ENCODE measurements around the gene TGFB1I1.
"Not testable (repeated sequence)": the region's sequence is repeated elsewhere in the genome, so short reads cannot be mapped to it uniquely, and the experiment has no call there.

Gene TGFB1I1

DNA sequence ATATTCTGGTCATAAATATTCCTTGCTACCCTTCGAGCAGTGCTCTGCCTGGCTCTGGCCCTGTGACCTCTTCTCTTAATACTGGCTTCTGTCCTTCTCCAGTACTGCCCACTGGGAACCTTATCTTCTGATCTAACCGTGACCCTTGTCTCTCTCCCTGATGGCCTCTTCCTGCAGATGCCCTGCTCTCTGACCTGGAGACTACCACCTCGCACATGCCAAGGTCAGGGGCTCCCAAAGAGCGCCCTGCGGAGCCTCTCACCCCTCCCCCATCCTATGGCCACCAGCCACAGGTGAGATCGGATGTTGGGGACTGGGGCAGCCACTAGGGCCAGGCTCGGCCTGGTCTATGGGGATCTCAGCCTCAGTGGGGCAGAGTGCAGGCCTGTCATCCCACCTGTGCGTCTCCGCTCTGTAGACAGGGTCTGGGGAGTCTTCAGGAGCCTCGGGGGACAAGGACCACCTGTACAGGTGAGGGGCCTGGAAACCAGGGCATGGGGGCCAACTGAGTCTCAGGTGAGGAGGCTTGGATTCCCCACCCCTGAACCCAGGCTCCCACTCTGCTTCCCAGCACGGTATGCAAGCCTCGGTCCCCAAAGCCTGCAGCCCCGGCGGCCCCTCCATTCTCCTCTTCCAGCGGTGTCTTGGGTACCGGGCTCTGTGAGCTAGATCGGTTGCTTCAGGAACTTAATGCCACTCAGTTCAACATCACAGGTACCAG lies 1.5 kb downstream of the TGFB1I1 start:
- no peak for DNase-seq

- DNase-seq, result no peak
These were observed 2.3 kb downstream of the TGFB1I1 start for GRCh38 chr16:31474173-31474714.

- DNase-seq, result no peak
These were observed 3.1 kb downstream of the TGFB1I1 start for GRCh38 chr16:31474773-31475738.

- DNase-seq, result no peak
These were observed 4.0 kb downstream of the TGFB1I1 start for GRCh38 chr16:31475946-31476302.

DNA sequence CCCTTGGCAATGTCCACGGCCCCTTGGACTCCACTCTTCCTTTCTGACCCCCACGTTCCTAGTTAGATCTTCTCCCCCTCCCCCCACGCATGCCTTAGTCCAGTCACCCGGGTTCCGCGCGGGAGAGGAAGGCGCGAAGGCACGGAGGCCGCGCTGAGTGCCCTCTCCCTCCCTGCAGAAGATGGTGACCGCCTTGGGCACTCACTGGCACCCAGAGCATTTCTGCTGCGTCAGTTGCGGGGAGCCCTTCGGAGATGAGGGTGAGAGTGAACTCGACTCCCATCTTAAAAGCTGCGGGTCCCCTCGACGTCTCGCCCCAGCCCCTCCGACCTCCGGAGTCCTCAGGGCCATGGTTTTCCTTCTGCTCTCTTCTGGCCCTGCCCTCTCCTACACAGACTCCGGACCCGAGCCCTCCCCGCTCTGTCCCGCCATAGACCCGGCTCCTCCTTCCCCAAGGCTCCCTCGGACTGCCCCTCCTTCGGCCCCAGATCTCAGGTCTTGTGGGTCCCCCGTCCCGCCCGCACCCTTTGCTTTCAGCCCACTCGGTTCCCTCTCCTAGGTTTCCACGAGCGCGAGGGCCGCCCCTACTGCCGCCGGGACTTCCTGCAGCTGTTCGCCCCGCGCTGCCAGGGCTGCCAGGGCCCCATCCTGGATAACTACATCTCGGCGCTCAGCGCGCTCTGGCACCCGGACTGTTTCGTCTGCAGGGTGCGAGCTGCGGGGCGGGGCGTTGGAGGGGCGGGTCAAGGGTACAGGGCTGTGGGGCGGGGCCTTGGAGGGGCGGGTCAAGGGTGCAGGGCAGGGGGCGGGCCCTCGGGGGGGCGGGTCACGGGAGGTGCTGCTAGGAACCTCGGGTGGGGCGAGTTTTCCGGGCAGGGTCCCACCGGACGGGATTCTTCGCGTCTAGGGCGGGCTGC lies 4.6 kb downstream of the TGFB1I1 start:
- DNase-seq, result no peak

- no peak for DNase-seq
These were observed 5.6 kb downstream of the TGFB1I1 start for GRCh38 chr16:31477220-31478216.

- no peak for DNase-seq
These were observed 7.0 kb downstream of the TGFB1I1 start for GRCh38 chr16:31478956-31479355.

DNA sequence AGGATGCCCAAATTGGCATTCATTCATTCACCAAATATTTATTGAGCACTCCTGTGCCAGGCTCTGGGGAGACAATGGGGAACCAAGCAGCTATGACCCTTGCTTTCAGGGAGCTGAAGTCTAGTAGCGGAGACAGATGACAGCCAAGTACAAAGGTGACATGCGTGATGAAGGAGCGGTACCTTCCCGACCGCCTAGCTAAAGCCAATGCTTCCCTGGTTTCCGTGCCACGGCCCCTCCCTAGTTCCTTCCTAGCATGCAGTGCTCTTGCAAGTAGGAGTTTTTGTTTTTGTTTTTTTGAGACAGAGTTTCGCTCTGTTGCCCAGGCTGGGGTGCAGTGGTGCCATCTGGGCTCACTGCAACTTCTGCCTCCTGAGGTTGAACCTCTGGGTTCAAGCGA lies 7.8 kb downstream of the TGFB1I1 start:
- DNase-seq, result no peak

- no peak for DNase-seq
These were observed 9.0 kb downstream of the TGFB1I1 start for GRCh38 chr16:31480851-31481536.

DNA sequence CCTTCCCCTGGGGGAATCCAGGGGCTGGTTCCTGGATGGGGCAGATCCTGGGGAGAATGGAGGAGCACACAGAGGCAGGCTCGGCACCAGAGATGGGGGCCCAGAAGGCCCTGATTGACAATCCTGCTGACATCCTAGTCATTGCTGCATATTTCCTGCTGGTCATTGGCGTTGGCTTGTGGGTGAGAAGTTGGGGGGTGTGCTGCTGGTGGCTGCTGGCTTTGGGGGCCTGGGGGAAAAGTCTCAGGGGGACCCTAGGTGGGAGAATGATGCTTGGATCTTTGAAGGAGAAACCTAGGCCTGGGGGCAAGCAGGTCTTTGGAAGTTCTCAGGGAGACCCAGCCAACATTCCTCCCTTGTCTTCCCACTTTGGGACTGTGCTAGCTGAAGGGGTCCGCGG lies 11.1 kb downstream of the TGFB1I1 start, which contains the start of gene SLC5A2:
SLC5A2 (plus strand) TSS at position 43 of the 400 bp plus-strand sequence; CDS start at position 57, 14 bp downstream.
- DNase-seq, result no peak

DNA sequence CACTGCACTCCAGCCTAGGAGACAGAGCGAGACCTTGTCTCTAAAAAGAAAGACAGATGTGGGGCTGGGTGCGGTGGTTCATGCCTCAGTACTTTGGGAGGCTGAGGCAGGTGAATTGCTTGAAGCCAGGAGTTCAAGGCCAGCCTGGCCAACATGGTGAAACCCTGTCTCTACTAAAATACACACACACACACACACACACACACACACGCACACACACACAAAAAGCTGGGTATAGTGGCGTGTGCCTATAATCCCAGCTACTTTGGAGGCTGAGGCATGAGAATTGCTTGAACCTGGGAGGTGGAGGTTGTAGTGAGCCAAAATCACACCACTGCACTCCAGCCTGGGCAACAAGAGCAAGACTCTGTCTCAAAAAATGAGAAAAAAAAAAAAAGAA lies 12.1 kb downstream of the TGFB1I1 start:
- DNase-seq, result not testable (repeated sequence)

GRCh38 chr16:31484491-31485171 lies 12.7 kb downstream of the TGFB1I1 start:
- DNase-seq, result no peak

GRCh38 chr16:31485571-31485970 lies 13.6 kb downstream of the TGFB1I1 start:
- DNase-seq, result no peak

GRCh38 chr16:31486045-31486444 lies 14.1 kb downstream of the TGFB1I1 start:
- no peak for DNase-seq

GRCh38 chr16:31487071-31487719 lies 15.2 kb downstream of the TGFB1I1 start:
- no peak for DNase-seq

- no peak for DNase-seq
These were observed 15.9 kb downstream of the TGFB1I1 start for GRCh38 chr16:31487720-31488467.

GRCh38 chr16:31488468-31489297 lies 16.7 kb downstream of the TGFB1I1 start:
- DNase-seq, result no peak

DNA sequence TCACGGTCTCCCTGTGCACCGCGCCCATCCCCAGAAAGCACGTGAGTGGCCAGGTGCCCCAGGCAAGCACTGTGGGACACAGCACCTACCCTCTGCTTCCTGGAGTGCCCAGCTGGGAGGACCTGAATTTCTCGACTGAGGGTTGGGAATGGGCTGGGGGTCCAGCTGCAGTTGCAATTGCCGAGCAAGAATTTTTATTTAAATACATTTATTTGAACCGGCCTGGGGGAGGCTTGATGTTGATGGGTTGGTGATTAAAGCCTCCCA lies 17.3 kb downstream of the TGFB1I1 start:
- no peak for DNase-seq
